NCI-H460 (cell line): ENCODE measurements around the gene OMP. TPM values are rescaled to one million over a fixed set of nuclear protein-coding genes. Genes with fewer than 3 reads are reported as not detected.
"Not testable (repeated sequence)": the region's sequence is repeated elsewhere in the genome, so short reads cannot be mapped to it uniquely, and the experiment has no call there.

ENCODE experiments used
- DNase-seq: peaks from one replicate; pipeline ENCODE4 v3.0.0-alpha.2; 2016; ENCODE audit warnings: low read depth; ENCODE audit errors: extremely low read depth
- polyA plus RNA-seq: library from polyadenylated mRNA; depleted of rRNA; stranded (reverse); fragments of >200 nt; gene quantifications from 2 replicates; pipeline ENCODE4 v1.2.3, GENCODE V29; 2014; cell fraction: nucleus; rRNA removed
- total RNA-seq: library from RNA; depleted of rRNA; stranded (reverse); fragments of >200 nt; shearing (Covaris generic); gene quantifications from 2 replicates; pipeline ENCODE4 v1.2.3, GENCODE V29; 2014; rRNA removed

OMP gene
- total RNA-seq = not detected in 2 replicates
- polyA plus RNA-seq = not detected in 2 replicates

GRCh38 chr11:77102246-77103210 lies at the start of gene OMP:
Gene OMP, plus strand, starts transcription at chr11:77102840. Its CDS starts 0 bp downstream, at chr11:77102840.
- no peak for DNase-seq

- DNase-seq = no peak
Observed at GRCh38 chr11:77053217-77054015, 49.2 kb upstream of the OMP start.

- no peak for DNase-seq
Observed at GRCh38 chr11:77054084-77054483, 48.6 kb upstream of the OMP start.

- no peak for DNase-seq
Observed at GRCh38 chr11:77055101-77055561, 47.5 kb upstream of the OMP start.

DNA sequence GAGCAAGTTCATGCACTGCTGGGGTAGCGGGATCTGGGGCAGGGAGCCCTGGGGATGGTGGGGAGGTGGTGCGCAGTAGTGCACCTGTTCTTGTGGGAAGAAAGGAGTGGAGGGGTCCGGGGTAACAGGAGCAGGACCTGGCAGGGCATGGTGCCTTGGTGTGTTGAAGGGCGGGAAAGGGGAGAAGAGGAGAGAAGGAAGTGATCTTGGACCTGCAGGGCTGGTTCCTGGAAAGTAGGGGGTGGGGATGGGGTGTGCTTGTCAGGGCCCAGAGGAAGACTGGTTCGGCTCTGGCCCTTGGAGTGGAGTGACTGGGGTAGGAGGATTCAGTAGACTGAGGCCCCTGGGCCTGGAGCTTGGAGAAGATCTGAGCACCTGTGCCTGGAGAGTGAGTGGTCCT lies 46.7 kb upstream of the OMP start:
- DNase-seq = no peak

- DNase-seq = no peak
Observed at GRCh38 chr11:77056814-77057402, 45.7 kb upstream of the OMP start.

GRCh38 chr11:77057938-77058474 lies 44.6 kb upstream of the OMP start:
- DNase-seq = no peak

- DNase-seq = no peak
Observed at GRCh38 chr11:77058900-77059299, 43.7 kb upstream of the OMP start.

DNA sequence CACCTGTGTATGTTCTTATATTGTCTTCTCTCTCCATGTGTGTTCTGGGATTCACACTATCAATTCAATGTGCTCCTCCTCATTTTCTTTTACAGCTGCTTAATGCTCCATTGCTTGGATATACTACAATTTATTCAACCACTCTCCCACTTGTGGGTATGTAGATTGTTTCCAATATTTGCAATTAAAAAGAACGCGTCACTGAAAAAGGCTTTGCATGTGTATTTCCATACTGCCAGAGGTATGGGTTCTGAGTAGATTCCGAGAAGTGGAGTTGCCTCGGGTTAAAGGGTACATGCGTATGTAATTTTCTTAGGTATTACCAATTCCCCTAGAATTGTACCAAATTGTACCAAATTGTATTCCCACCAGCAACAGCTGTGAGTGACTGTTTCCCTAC lies 42.8 kb upstream of the OMP start:
- no peak for DNase-seq

DNA sequence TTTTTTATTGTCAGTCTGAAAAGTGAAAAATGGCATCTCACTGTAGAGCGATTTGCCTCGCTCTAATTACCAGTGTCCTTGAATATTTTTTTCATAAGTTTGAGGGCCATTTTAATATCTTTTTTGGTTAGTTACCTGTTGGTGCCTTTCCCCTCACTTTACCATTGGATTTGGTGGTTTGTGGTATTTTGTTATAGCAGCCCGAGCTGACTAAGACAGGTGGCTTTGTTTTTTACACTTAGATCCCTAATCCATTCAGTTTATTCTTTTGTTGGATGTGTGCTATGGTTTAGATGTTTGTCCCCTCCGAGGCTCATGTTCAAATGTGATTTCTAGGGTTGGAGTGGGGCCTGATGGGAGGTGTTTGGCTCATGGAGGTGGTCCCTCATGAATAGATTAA lies 42.4 kb upstream of the OMP start:
- DNase-seq = no peak

GRCh38 chr11:77061258-77061657 lies 41.4 kb upstream of the OMP start:
- DNase-seq = not testable (repeated sequence)

DNA sequence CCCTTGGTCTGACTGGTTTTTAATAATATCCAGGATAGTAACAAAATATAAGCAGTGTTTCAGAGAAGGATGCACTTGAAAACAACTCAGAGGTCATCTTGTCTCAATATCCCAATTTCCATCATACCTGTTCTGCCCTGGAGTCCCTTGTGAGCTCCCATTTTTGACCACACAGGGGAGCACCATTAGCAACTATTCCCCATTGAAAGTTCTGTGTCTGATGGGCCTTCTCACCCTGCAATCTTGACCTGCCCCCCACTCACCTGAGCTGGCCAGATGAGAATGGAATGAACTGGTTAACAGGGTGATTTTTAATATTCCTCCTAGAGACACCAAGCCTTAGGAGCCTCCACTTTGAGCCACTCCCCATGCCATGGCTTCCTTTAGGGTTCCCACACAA lies 39.7 kb upstream of the OMP start:
- DNase-seq = no peak

DNA sequence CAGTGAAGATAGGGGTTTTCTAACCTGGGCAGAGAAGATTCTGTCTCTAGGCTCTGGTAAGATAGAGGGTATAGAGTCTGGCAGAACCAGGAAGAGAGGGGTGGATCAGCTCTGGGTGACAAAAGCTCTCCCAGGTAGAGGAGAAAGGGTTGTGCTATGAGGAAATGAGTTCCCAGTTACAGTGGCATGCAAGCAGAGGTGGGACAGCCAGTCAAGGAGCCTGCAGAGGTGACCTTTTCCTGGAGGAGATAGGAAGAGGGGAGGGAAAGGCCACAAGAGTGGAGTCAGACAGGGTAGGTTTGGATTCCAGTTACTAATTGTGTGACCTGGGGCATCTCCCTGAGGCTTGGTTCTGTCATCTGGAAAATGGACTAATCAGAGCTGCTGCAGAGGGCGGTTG lies 39.2 kb upstream of the OMP start:
- DNase-seq = no peak

DNA sequence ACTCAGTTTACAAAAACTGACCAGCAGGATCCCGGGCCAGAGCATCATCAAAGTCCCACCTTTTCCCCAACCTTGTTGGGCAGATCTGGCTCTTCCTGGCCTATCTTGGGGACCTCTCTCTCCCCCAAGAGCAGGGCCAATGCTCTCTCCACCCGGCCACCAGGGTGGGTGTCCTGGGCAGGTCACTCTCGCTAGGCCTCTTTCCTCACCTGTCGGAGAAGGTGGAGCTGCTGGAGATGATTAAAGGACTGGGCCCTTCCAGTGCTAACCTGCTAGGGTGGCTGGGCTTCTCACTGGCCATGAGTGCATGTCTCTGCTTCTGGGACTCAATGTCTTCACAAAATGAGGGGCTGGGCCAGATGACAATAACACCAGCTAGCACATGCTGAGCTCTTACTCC lies 38.8 kb upstream of the OMP start:
- DNase-seq = no peak

- DNase-seq = no peak
Observed at GRCh38 chr11:77064648-77065217, 37.9 kb upstream of the OMP start.

GRCh38 chr11:77065878-77066228 lies 36.8 kb upstream of the OMP start:
- DNase-seq = no peak

GRCh38 chr11:77066229-77067042 lies 36.2 kb upstream of the OMP start, which contains the start of gene CAPN5:
Gene CAPN5, plus strand, starts transcription at chr11:77066971. Its CDS starts 17,916 bp downstream, at chr11:77084887.
- DNase-seq = peak; percentile 78

- no peak for DNase-seq
Observed at GRCh38 chr11:77067861-77068443, 34.7 kb upstream of the OMP start.
